Neuronal stem cell (in vitro differentiated cells): ENCODE measurements around the gene MEGF6.

Experiments
- DNase-seq: peaks from one replicate; pipeline ENCODE4 v3.0.0-alpha.2; 2013; ENCODE audit warnings: low spot score
- H2AFZ ChIP-seq: one replicate; pipeline ENCODE4 v1.6.1; 2013; ENCODE audit warnings: mild to moderate bottlenecking, low read length, inconsistent platforms
- H2AK5ac ChIP-seq: 2 replicates; pipeline ENCODE4 v1.6.1; 2013; ENCODE audit warnings: low read depth, mild to moderate bottlenecking, inconsistent platforms, low read length, moderate library complexity, mixed read lengths
- H2BK120ac ChIP-seq: 2 replicates; pipeline ENCODE4 v1.6.1; 2013; ENCODE audit warnings: low read depth, mild to moderate bottlenecking, inconsistent platforms, low read length, moderate library complexity, mixed read lengths
- H2BK12ac ChIP-seq: one replicate; pipeline ENCODE4 v1.6.1; 2013; ENCODE audit warnings: low read length, inconsistent platforms
- H2BK15ac ChIP-seq: 2 replicates; pipeline ENCODE4 v1.6.1; 2013; ENCODE audit warnings: mild to moderate bottlenecking, low read length, inconsistent platforms, mixed read lengths
- H2BK5ac ChIP-seq: one replicate; pipeline ENCODE4 v1.6.1; 2013; ENCODE audit warnings: inconsistent platforms, mild to moderate bottlenecking, low read length, moderate library complexity
- H3K14ac ChIP-seq: one replicate; pipeline ENCODE4 v1.6.1; 2013; ENCODE audit warnings: low read length, inconsistent platforms
- H3K18ac ChIP-seq: 2 replicates; pipeline ENCODE4 v1.6.1; 2013; ENCODE audit warnings: low read length, inconsistent platforms
- H3K23ac ChIP-seq: 2 replicates; pipeline ENCODE4 v1.6.1; 2013; ENCODE audit warnings: low read depth, mild to moderate bottlenecking, mixed read lengths, low read length, inconsistent platforms; ENCODE audit not compliant: poor library complexity
- H3K27ac ChIP-seq: replicated peaks from 3 replicates; pipeline ENCODE4 v1.5.1; 2013; ENCODE audit warnings: low read length, inconsistent platforms
- H3K27me3 ChIP-seq, 3 experiments: 2 replicates each; pipeline ENCODE4 v1.6.1; 2013; ENCODE audit warnings: low read length in 3 of 3, mild to moderate bottlenecking in 2 of 3, inconsistent platforms in 1 of 3, low read depth in 1 of 3, mixed read lengths in 1 of 3, moderate library complexity in 1 of 3; ENCODE audit not compliant: control insufficient read depth in 3 of 3, insufficient read depth in 3 of 3
- H3K36me3 ChIP-seq, 2 donors: replicated peaks in 1 of 2; 2 replicates each; pipeline ENCODE4 v1.6.1; 2013; ENCODE audit warnings: low read length in 2 of 2; ENCODE audit not compliant: control insufficient read depth in 2 of 2, insufficient read depth in 2 of 2
- H3K4ac ChIP-seq: 2 replicates; pipeline ENCODE4 v1.6.1; 2013; ENCODE audit warnings: inconsistent platforms, mild to moderate bottlenecking, low read length, moderate library complexity
- H3K4me1 ChIP-seq, 2 donors: 1 replicate in 1 of 2; 2 replicates in 1 of 2; pipeline ENCODE4 v1.6.1; 2013; ENCODE audit warnings: low read length in 2 of 2, low read depth in 1 of 2; ENCODE audit not compliant: control insufficient read depth in 2 of 2, insufficient read depth in 1 of 2
- H3K4me2 ChIP-seq: one replicate; pipeline ENCODE4 v1.6.1; 2013; ENCODE audit warnings: mild to moderate bottlenecking, low read length, inconsistent platforms; ENCODE audit not compliant: insufficient read depth, poor library complexity, severe bottlenecking
- H3K4me3 ChIP-seq, 2 donors: 2 replicates each; pipeline ENCODE4 v1.5.1; 2013; ENCODE audit warnings: low read length in 2 of 2, mild to moderate bottlenecking in 2 of 2, inconsistent platforms in 1 of 2, moderate library complexity in 1 of 2
- H3K79me1 ChIP-seq: one replicate; pipeline ENCODE4 v1.6.1; 2013; ENCODE audit warnings: low read depth, mild to moderate bottlenecking, inconsistent platforms, low read length, moderate library complexity
- H3K9ac ChIP-seq: one replicate; pipeline ENCODE4 v1.6.1; 2013; ENCODE audit warnings: mild to moderate bottlenecking, low read depth, low read length, inconsistent platforms; ENCODE audit not compliant: poor library complexity
- H3K9me3 ChIP-seq, 2 donors: replicated peaks in 1 of 2; 2 replicates each; pipeline versions ENCODE3 to v1.6.1; 2013; ENCODE audit warnings: low read length in 2 of 2, mild to moderate bottlenecking in 2 of 2, inconsistent platforms in 1 of 2, low read depth in 1 of 2, mixed read lengths in 1 of 2, moderate library complexity in 1 of 2; ENCODE audit not compliant: control insufficient read depth in 2 of 2, insufficient read depth in 1 of 2
- H4K8ac ChIP-seq: one replicate; pipeline ENCODE4 v1.6.1; 2013; ENCODE audit warnings: low read depth, mild to moderate bottlenecking, inconsistent platforms, low read length, moderate library complexity
- H4K91ac ChIP-seq: one replicate; pipeline ENCODE4 v1.6.1; 2013; ENCODE audit warnings: low read length, low read depth, mild to moderate bottlenecking, inconsistent platforms; ENCODE audit not compliant: poor library complexity
- WGBS, 2 donors: extraction: QIAGEN DNeasy Blood & Tissue Kit; methylation state at CpG; one replicate each; pipeline ENCODE4 v1.1.7; 2013; ENCODE audit warnings: missing lambda C conversion rate in 2 of 2, mixed read lengths in 1 of 2; ENCODE audit not compliant: insufficient read length in 2 of 2, insufficient replicate concordance in 1 of 2; ENCODE audit errors: extremely low coverage in 2 of 2; 5-methylcytosine and 5-hydroxymethylcytosine counted together

The MEGF6 gene

DNA sequence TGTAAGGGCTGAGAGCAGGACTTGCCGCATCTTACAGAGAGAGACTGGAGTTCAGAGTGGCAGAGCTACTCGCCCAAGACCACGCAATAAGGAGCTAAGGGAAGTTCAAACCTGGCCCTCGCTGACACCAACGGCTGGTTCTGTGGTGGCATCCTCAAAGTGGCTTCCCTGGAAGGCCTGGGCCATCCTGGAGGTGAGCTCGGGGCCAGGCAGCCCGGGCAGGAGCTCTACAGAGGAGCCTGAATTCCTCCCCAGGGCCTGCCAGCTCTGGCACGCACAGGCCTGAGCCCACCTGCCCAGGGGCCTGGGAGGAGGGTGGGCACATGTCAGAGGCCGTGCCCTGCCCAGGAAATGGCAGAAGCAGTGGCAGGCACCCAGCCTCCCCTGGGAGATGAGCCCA, 68.6 kb downstream of the MEGF6 start:
- Histone ChIP-seq H3K23ac (peak overlapping the region; percentile 65), H3K9me3 (no peaks in the 10 kb centered on the region), H4K91ac (no peak overlapping the region), H3K14ac (no peak overlapping the region), H2BK5ac (no peak overlapping the region), H3K9ac (peak overlapping the region; percentile 30), H3K4ac (no peak overlapping the region), H4K8ac (no peak overlapping the region), H3K4me2 (no peak overlapping the region), H3K79me1 (peaks cover 17% of the 10 kb centered on the region), H3K36me3 (no peaks in the 10 kb centered on the region), H2BK120ac (no peak overlapping the region), H3K27me3 (no peaks in the 10 kb centered on the region), H2BK12ac (peak overlapping the region; percentile 84), H3K4me1 (peaks cover 20 to 33% of the 10 kb centered on the region in 2 donors), H2AK5ac (peak overlapping the region; percentile 43), H3K27ac (no peak overlapping the region), H3K18ac (peak overlapping the region; percentile 74), H3K4me3 (no peak overlapping the region), H2BK15ac (no peak overlapping the region), H2AFZ (no peak overlapping the region)
- no peak for DNase-seq
- no CpG with 5 or more reads among the region's 9 CpGs for WGBS, 2 donors

DNA sequence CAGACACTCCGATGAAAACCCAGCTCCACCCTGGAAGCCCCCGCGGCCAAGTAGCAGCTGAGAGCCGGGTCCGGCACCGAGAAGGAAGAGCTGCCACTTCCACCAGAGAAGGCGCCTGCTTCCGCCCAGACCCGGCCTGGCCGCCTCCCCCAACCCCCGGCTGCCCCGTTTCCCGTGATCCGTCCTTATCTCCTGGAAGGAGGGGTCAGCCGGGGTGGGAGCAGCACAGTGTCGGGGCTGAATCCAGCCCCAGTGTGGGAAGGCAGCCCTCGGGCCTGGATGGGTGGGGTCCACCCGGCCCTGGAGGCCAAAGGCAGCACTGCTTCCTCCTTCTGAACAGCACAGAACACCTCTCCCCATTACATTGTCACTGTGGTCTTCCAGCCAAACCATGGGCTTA, 69.4 kb downstream of the MEGF6 start:
- Histone ChIP-seq H2BK5ac (no peak overlapping the region), H2BK15ac (no peak overlapping the region), H3K9me3 (no peaks in the 10 kb centered on the region), H3K27me3 (no peaks in the 10 kb centered on the region), H3K4me1 (peaks cover 18 to 33% of the 10 kb centered on the region in 2 donors), H4K8ac (no peak overlapping the region), H2AK5ac (no peak overlapping the region), H3K9ac (peak overlapping the region; percentile 50), H2BK120ac (no peak overlapping the region), H3K36me3 (no peaks in the 10 kb centered on the region), H2AFZ (no peak overlapping the region), H3K79me1 (peaks cover 14% of the 10 kb centered on the region), H3K14ac (peak overlapping the region; percentile 3), H3K27ac (no peak overlapping the region), H3K4me3 (no peak overlapping the region), H2BK12ac (no peak overlapping the region), H3K18ac (peak overlapping the region; percentile 27), H3K4ac (no peak overlapping the region), H3K23ac (no peak overlapping the region), H4K91ac (no peak overlapping the region), H3K4me2 (no peak overlapping the region)
- no peak for DNase-seq
- WGBS, 2 donors = no CpG with 5 or more reads among the region's 18 CpGs

DNA sequence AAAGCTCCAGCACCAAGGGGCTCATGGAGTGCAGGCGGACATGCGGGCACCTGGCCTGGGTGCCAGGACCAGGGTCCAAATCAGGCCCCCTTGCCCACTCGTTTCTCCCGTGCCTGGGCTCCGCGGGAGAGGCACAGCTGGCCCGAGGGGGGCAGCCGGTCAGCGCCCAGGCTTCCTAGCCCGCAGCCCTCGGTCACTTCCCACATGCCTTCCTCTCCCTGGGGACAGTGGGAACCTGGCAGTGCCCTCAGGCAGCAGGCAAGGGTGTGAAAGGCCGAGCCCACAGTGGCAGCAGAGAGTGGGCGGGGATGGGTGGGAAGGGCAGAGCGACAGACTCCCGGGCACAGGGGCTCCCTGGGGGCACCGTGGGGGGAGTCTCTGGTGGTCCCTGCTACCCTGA, 69.8 kb downstream of the MEGF6 start:
- no peak overlapping the region for H3K4me3 ChIP-seq
- H3K79me1 ChIP-seq = peaks cover 14% of the 10 kb centered on the region
- no peak overlapping the region for H2BK12ac ChIP-seq
- H2AFZ ChIP-seq = no peak overlapping the region
- DNase-seq = no peak
- no peak overlapping the region for H2AK5ac ChIP-seq
- H3K14ac ChIP-seq = peak overlapping the region; percentile 3
- H3K9ac ChIP-seq = no peak overlapping the region
- peak overlapping the region; percentile 57 for H3K18ac ChIP-seq
- H2BK15ac ChIP-seq = no peak overlapping the region
- H3K36me3 ChIP-seq = no peaks in the 10 kb centered on the region
- no peak overlapping the region for H3K4me2 ChIP-seq
- H2BK120ac ChIP-seq = no peak overlapping the region
- no CpG with 5 or more reads among the region's 16 CpGs for WGBS, 2 donors
- no peak overlapping the region for H4K91ac ChIP-seq
- H3K4ac ChIP-seq = no peak overlapping the region
- H3K27me3 ChIP-seq = no peaks in the 10 kb centered on the region
- H3K4me1 ChIP-seq = peaks cover 18 to 33% of the 10 kb centered on the region in 2 donors
- H2BK5ac ChIP-seq = no peak overlapping the region
- H3K9me3 ChIP-seq = no peaks in the 10 kb centered on the region
- no peak overlapping the region for H3K27ac ChIP-seq
- no peak overlapping the region for H4K8ac ChIP-seq
- peak overlapping the region; percentile 85 for H3K23ac ChIP-seq

DNA sequence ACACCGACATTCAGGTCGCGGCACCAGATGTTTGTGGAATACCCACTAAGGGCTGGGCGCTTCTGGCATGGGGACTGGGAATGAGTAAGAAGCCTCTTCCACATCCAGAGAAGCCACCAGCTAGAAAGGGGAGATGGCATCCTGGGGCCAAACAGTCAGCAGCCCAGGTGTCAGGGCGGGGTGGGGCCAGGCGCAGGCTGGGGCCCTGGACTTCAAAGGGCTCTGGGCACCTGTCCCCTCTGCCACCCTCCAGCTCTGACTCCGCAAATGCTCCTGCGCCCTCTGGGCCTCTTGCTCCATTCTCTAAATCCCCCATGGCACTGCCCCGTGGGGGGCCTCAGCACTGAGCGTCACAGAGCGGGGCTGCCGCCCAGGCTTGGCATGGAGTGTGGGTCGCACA, 70.4 kb downstream of the MEGF6 start:
- Histone ChIP-seq H2BK5ac (no peak overlapping the region), H4K91ac (no peak overlapping the region), H3K27me3 (no peaks in the 10 kb centered on the region), H3K4me1 (peaks cover 13 to 28% of the 10 kb centered on the region in 2 donors), H3K4me2 (no peak overlapping the region), H3K14ac (no peak overlapping the region), H2AK5ac (no peak overlapping the region), H3K27ac (no peak overlapping the region), H3K4me3 (no peak overlapping the region), H2AFZ (no peak overlapping the region), H3K9ac (no peak overlapping the region), H3K4ac (no peak overlapping the region), H3K9me3 (no peaks in the 10 kb centered on the region), H3K23ac (no peak overlapping the region), H3K79me1 (peaks cover 14% of the 10 kb centered on the region), H2BK120ac (no peak overlapping the region), H3K18ac (no peak overlapping the region), H2BK15ac (no peak overlapping the region), H3K36me3 (no peaks in the 10 kb centered on the region), H4K8ac (no peak overlapping the region), H2BK12ac (no peak overlapping the region)
- DNase-seq = no peak
- WGBS, 2 donors = no CpG with 5 or more reads among the region's 13 CpGs
